Astrocyte (in vitro differentiated cells and primary cell): ENCODE measurements around the gene CCNT2. TPM values are rescaled to one million over a fixed set of nuclear protein-coding genes. Genes with fewer than 3 reads are reported as not detected.

Experiments
- DNase-seq: peaks from one replicate; pipeline ENCODE4 v3.0.0-alpha.2; 2010; ENCODE audit warnings: low read depth
- FAIRE-seq: peaks from 2 replicates; lab custom pipeline; 2011; peaks lifted over from hg19 to GRCh38; lab: Jason Lieb, UNC
- H2AFZ ChIP-seq: 2 replicates; pipeline ENCODE4 v1.6.0; 2012; ENCODE audit warnings: low read depth, low read length, inconsistent platforms
- H3K27ac ChIP-seq: 2 replicates; pipeline ENCODE4 v1.5.1; 2011; ENCODE audit warnings: low read depth, low read length, inconsistent platforms
- H3K27me3 ChIP-seq: 2 replicates; pipeline ENCODE4 v1.6.0; 2011; ENCODE audit warnings: low read length, inconsistent platforms; ENCODE audit not compliant: insufficient read depth
- H3K36me3 ChIP-seq: 2 replicates; pipeline ENCODE4 v1.5.1; 2011; ENCODE audit warnings: low read length, inconsistent platforms; ENCODE audit not compliant: insufficient read depth
- H3K4me1 ChIP-seq: 2 replicates; pipeline ENCODE4 v1.5.1; 2011; ENCODE audit warnings: low read length, inconsistent platforms; ENCODE audit not compliant: insufficient read depth
- H3K4me2 ChIP-seq: 2 replicates; pipeline ENCODE4 v1.6.0; 2012; ENCODE audit warnings: low read length, inconsistent platforms
- H3K4me3 ChIP-seq: 2 replicates; pipeline ENCODE4 v1.5.1; 2011; ENCODE audit warnings: low read depth, mild to moderate bottlenecking, low read length, inconsistent platforms; ENCODE audit not compliant: insufficient read depth
- H3K79me2 ChIP-seq: 2 replicates; pipeline ENCODE4 v1.6.0; 2012; ENCODE audit warnings: mild to moderate bottlenecking, low read length, inconsistent platforms; ENCODE audit not compliant: insufficient read depth
- H3K9ac ChIP-seq: 2 replicates; pipeline ENCODE4 v1.6.0; 2012; ENCODE audit warnings: mild to moderate bottlenecking, low read length, inconsistent platforms
- H3K9me3 ChIP-seq: 2 replicates; pipeline ENCODE4 v1.5.1; 2012; ENCODE audit warnings: low read depth, mild to moderate bottlenecking, low read length, inconsistent platforms; ENCODE audit not compliant: insufficient read depth
- H4K20me1 ChIP-seq: 2 replicates; pipeline ENCODE4 v1.6.0; 2012; ENCODE audit warnings: low read length, inconsistent platforms; ENCODE audit not compliant: insufficient read depth
- H3K27ac Mint-ChIP-seq: one replicate; pipeline ENCODE4 v1.8.0; 2021; ENCODE audit warnings: mild to moderate bottlenecking, mixed read lengths; ENCODE audit not compliant: unreplicated experiment
- H3K27me3 Mint-ChIP-seq: one replicate; pipeline ENCODE4 v1.8.0; 2021; ENCODE audit warnings: low read depth, mixed read lengths; ENCODE audit not compliant: unreplicated experiment
- H3K36me3 Mint-ChIP-seq: one replicate; pipeline ENCODE4 v1.8.0; 2021; ENCODE audit warnings: low read depth, mixed read lengths; ENCODE audit not compliant: unreplicated experiment
- H3K4me1 Mint-ChIP-seq: one replicate; pipeline ENCODE4 v1.8.0; 2021; ENCODE audit warnings: low read depth, mixed read lengths; ENCODE audit not compliant: unreplicated experiment
- H3K4me3 Mint-ChIP-seq: one replicate; pipeline ENCODE4 v1.8.0; 2021; ENCODE audit warnings: mild to moderate bottlenecking, moderate library complexity, mixed read lengths; ENCODE audit not compliant: unreplicated experiment
- H3K9me3 Mint-ChIP-seq: one replicate; pipeline ENCODE4 v1.8.0; 2021; ENCODE audit warnings: mild to moderate bottlenecking, mixed read lengths; ENCODE audit not compliant: unreplicated experiment
- CTCF ChIP-seq: IDR thresholded peaks from 2 replicates; pipeline ENCODE4 v1.5.1; 2011; ENCODE audit warnings: low read depth, mild to moderate bottlenecking, inconsistent platforms, low read length, moderate library complexity; ENCODE audit not compliant: insufficient read depth
- EZH2 ChIP-seq: IDR thresholded peaks from 2 replicates; pipeline ENCODE4 v1.6.1; 2012; ENCODE audit warnings: mild to moderate bottlenecking, low read length, inconsistent platforms; ENCODE audit not compliant: insufficient read depth
- total RNA-seq: library from RNA; stranded (reverse); gene quantifications from 2 replicates; pipeline ENCODE4 v1.2.1, GENCODE V29; 2021

The CCNT2 gene
- total RNA-seq, 1 donor from 2014 or later: 33.2 TPM

- Mint-ChIP-seq H3K27me3 (no peaks in the 10 kb centered on the region), H3K27ac (no peak overlapping the region), H3K4me1 (no peaks in the 10 kb centered on the region), H3K4me3 (no peak overlapping the region), H3K9me3 (peaks cover 3% of the 10 kb centered on the region), H3K36me3 (peaks cover 2% of the 10 kb centered on the region)
- no peak overlapping the region for H3K4me2 ChIP-seq
- no peak overlapping the region for H3K27ac ChIP-seq
- H3K36me3 ChIP-seq: no peaks in the 10 kb centered on the region
- H3K4me1 ChIP-seq: no peaks in the 10 kb centered on the region
- no peaks in the 10 kb centered on the region for H3K79me2 ChIP-seq
- no peak for DNase-seq
- no peak for FAIRE-seq
- H3K4me3 ChIP-seq: no peak overlapping the region
- no peaks in the 10 kb centered on the region for H3K9me3 ChIP-seq
- no peak overlapping the region for H3K9ac ChIP-seq
- TF ChIP-seq EZH2: no peak
- no peak for TF ChIP-seq CTCF
- no peaks in the 10 kb centered on the region for H3K27me3 ChIP-seq
- H2AFZ ChIP-seq: no peak overlapping the region
- H4K20me1 ChIP-seq: no peaks in the 10 kb centered on the region
Measured at GRCh38 chr2:134873152-134873551, 45.5 kb upstream of the CCNT2 start.

DNA sequence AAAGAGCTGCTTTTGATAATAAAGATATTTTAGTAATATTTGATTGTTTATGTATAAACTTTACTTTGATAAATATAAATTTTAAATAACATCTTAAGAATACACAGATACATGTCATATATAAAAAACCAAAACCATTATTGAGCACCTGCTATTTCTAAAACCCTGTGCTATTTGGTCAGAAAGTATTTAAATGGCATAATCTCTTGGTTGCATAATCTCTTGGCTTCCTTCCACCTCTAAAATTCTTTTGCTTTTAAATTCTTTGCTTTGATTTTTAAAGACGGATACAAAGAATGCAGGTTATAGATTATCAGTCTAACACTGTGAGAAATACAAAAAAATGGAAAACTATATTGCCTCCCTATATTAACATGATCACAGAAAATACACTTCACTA, 43.3 kb upstream of the CCNT2 start:
- H3K27me3 Mint-ChIP-seq: no peaks in the 10 kb centered on the region
- H3K4me1 Mint-ChIP-seq: no peaks in the 10 kb centered on the region
- DNase-seq (no peak), FAIRE-seq (no peak)
- Histone ChIP-seq H2AFZ (no peak overlapping the region), H3K79me2 (no peaks in the 10 kb centered on the region), H3K9ac (no peak overlapping the region), H3K27ac (no peak overlapping the region), H3K4me3 (no peak overlapping the region), H3K27me3 (no peaks in the 10 kb centered on the region), H3K4me2 (no peak overlapping the region), H3K36me3 (no peaks in the 10 kb centered on the region), H3K4me1 (no peaks in the 10 kb centered on the region), H4K20me1 (no peaks in the 10 kb centered on the region), H3K9me3 (no peaks in the 10 kb centered on the region)
- no peak overlapping the region for H3K4me3 Mint-ChIP-seq
- H3K27ac Mint-ChIP-seq: no peak overlapping the region
- TF ChIP-seq CTCF (no peak), EZH2 (no peak)
- H3K9me3 Mint-ChIP-seq: peaks cover 3% of the 10 kb centered on the region
- H3K36me3 Mint-ChIP-seq: peaks cover 3% of the 10 kb centered on the region

DNA sequence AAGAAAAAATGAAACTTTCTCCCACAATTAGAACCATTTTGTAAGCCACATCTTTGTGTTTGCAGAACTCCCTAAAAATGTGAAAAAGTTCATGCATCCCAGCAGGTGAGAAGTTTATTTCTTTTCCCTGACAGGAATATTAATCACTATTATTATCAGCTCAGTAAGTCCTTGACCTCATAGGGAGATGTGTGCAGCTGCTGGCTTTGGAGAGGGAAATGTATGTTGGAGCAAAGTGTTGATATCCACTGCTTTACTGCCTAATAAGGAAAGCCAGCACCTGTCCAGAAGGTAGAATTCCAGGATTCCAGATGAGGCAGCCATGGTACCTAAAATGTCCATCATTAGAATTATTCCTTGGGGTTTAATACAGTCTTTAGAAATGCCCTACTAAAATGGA, 35.8 kb upstream of the CCNT2 start:
- DNase-seq (no peak), FAIRE-seq (no peak)
- H3K9me3 Mint-ChIP-seq: peaks cover 3% of the 10 kb centered on the region
- no peaks in the 10 kb centered on the region for H3K4me1 Mint-ChIP-seq
- H3K36me3 ChIP-seq: no peaks in the 10 kb centered on the region
- no peak for TF ChIP-seq CTCF
- TF ChIP-seq EZH2: no peak
- H3K27ac ChIP-seq: no peak overlapping the region
- H3K9ac ChIP-seq: no peak overlapping the region
- H4K20me1 ChIP-seq: no peaks in the 10 kb centered on the region
- no peak overlapping the region for H3K27ac Mint-ChIP-seq
- no peak overlapping the region for H2AFZ ChIP-seq
- H3K4me2 ChIP-seq: no peak overlapping the region
- no peaks in the 10 kb centered on the region for H3K27me3 Mint-ChIP-seq
- no peaks in the 10 kb centered on the region for H3K79me2 ChIP-seq
- H3K4me1 ChIP-seq: no peaks in the 10 kb centered on the region
- H3K4me3 Mint-ChIP-seq: no peak overlapping the region
- no peaks in the 10 kb centered on the region for H3K27me3 ChIP-seq
- peaks cover 2% of the 10 kb centered on the region for H3K36me3 Mint-ChIP-seq
- H3K4me3 ChIP-seq: no peak overlapping the region
- no peaks in the 10 kb centered on the region for H3K9me3 ChIP-seq
